Measurements from ENCODE around the gene SH2D6. TPM values are rescaled to one million over a fixed set of nuclear protein-coding genes. Genes with fewer than 3 reads are reported as not detected.

The SH2D6 gene
- total and polyA plus RNA-seq, 4 donors = 0.14 to 0.74 (median 0.53) TPM

- no peak overlapping the region for H3K27ac ChIP-seq (ENCODE audit: low read depth in 1 of 2, low read length in 1 of 2)
- ATAC-seq (ENCODE audit: insufficient read depth, low FRiP score) (no peak), DNase-seq (no peak)
- no peaks in the 10 kb centered on the region for H3K27me3 ChIP-seq (ENCODE audit: control insufficient read depth in 3 of 3, insufficient read depth in 3 of 3, low read length in 2 of 3)
- H3K4me3 ChIP-seq = no peak overlapping the region
- no peaks in the 10 kb centered on the region for H3K4me1 ChIP-seq (ENCODE audit: control insufficient read depth in 5 of 5, insufficient read depth in 5 of 5, low read length in 5 of 5)
- H3K9me3 ChIP-seq (ENCODE audit: control insufficient read depth in 4 of 4, insufficient read depth in 3 of 4, low read length in 3 of 4) = no peaks in the 10 kb centered on the region
- 67 to 100% methylated on average over 1 of the region's 1 CpG for WGBS, 2 donors
- TF ChIP-seq CTCF (IDR thresholded peaks at IDR 0.05; ENCODE audit: control extremely low read depth, extremely low read depth) = no peak
- H3K9ac ChIP-seq (ENCODE audit: insufficient read depth in 1 of 2, low read length in 2 of 2) = no peak overlapping the region
- no peaks in the 10 kb centered on the region for H3K36me3 ChIP-seq (ENCODE audit: control insufficient read depth in 4 of 4, insufficient read depth in 4 of 4, low read length in 4 of 4)
These were observed 37.1 kb downstream of the SH2D6 start for GRCh38 chr2:85455552-85456090.

DNA sequence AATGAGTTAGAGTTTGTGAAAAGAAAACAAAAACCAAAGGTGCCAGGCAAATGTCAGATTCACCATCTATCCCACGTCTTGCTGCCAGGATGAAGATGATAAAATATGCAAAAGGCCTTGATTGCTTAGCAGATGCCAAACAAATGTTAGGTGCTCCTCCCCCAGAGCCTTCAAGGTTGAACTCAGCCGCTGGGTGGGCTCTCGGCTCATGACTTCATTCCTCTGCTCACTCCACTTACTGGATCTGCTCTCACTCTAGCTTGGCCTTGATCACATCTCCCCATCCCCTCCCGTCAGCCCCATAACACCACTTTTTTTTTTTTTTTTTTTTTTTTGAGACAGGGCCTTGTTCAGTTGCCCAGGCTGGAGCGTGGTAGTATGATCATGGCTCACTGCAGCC lies 38.5 kb downstream of the SH2D6 start:
- no peak for TF ChIP-seq CTCF (IDR thresholded peaks at IDR 0.05; ENCODE audit: control extremely low read depth, extremely low read depth)
- H3K27me3 ChIP-seq (ENCODE audit: control insufficient read depth in 3 of 3, insufficient read depth in 3 of 3, low read length in 2 of 3) = no peaks in the 10 kb centered on the region
- H3K9ac ChIP-seq (ENCODE audit: insufficient read depth in 1 of 2, low read length in 2 of 2) = no peak overlapping the region
- DNase-seq (no peak), ATAC-seq (ENCODE audit: insufficient read depth, low FRiP score) (peak; percentile 19)
- WGBS, 2 donors = 88 to 99% methylated on average over 5 of the region's 5 CpGs
- H3K27ac ChIP-seq (ENCODE audit: low read depth in 1 of 2, low read length in 1 of 2) = no peak overlapping the region
- H3K36me3 ChIP-seq (ENCODE audit: control insufficient read depth in 4 of 4, insufficient read depth in 4 of 4, low read length in 4 of 4) = no peaks in the 10 kb centered on the region
- H3K4me3 ChIP-seq = no peak overlapping the region
- H3K4me1 ChIP-seq (ENCODE audit: control insufficient read depth in 5 of 5, insufficient read depth in 5 of 5, low read length in 5 of 5) = no peaks in the 10 kb centered on the region
- H3K9me3 ChIP-seq (ENCODE audit: control insufficient read depth in 4 of 4, insufficient read depth in 3 of 4, low read length in 3 of 4) = no peaks in the 10 kb centered on the region

GRCh38 chr2:85457877-85458316 lies 39.4 kb downstream of the SH2D6 start:
- TF ChIP-seq CTCF (IDR thresholded peaks at IDR 0.05; ENCODE audit: control extremely low read depth, extremely low read depth) = no peak
- no peaks in the 10 kb centered on the region for H3K27me3 ChIP-seq (ENCODE audit: control insufficient read depth in 3 of 3, insufficient read depth in 3 of 3, low read length in 2 of 3)
- 84 to 90% methylated on average over 6 of the region's 6 CpGs for WGBS, 2 donors
- H3K4me3 ChIP-seq = no peak overlapping the region
- H3K9ac ChIP-seq (ENCODE audit: insufficient read depth in 1 of 2, low read length in 2 of 2) = no peak overlapping the region
- no peaks in the 10 kb centered on the region for H3K4me1 ChIP-seq (ENCODE audit: control insufficient read depth in 5 of 5, insufficient read depth in 5 of 5, low read length in 5 of 5)
- no peak for ATAC-seq (ENCODE audit: insufficient read depth, low FRiP score)
- no peak for DNase-seq
- no peaks in the 10 kb centered on the region for H3K9me3 ChIP-seq (ENCODE audit: control insufficient read depth in 4 of 4, insufficient read depth in 3 of 4, low read length in 3 of 4)
- H3K27ac ChIP-seq (ENCODE audit: low read depth in 1 of 2, low read length in 1 of 2) = no peak overlapping the region
- H3K36me3 ChIP-seq (ENCODE audit: control insufficient read depth in 4 of 4, insufficient read depth in 4 of 4, low read length in 4 of 4) = no peaks in the 10 kb centered on the region
